K562 (cell line): ENCODE measurements around the gene NINL. TPM values are rescaled to one million over a fixed set of nuclear protein-coding genes. Genes with fewer than 3 reads are reported as not detected.

Source experiments
- ATAC-seq: fragments of 200-7000 bp; cut with Tn5 transposase; 3 replicates; pipeline ENCODE4 v1.9.1; 2020; ENCODE audit warnings: moderate library complexity
- BruUV-seq: library from RNA; stranded (reverse); fragments of 400-500 nt; replicated peaks from 2 replicates; lab custom pipeline; 2021; lab: Mats Ljungman, UMichigan
- CTCF ChIA-PET: fragments of 300-600 bp; formaldehyde crosslinking; extraction: SDS; loops from one replicate; lab custom pipeline; 2021; ENCODE audit warnings: low intra/inter-chr PET ratio; lab: Yijun Ruan, JAX
- POLR2A ChIA-PET: fragments of 300-600, 350-650 bp; sonication (Branson Sonifier 250); formaldehyde crosslinking; extraction: SDS; loops from one replicate; lab custom pipeline; 2021; ENCODE audit warnings: antibody characterized with exemption, inconsistent platforms; lab: Yijun Ruan, JAX
- DNase-seq, 4 experiments: peaks; one replicate each; pipeline versions ENCODE4 v3.0.0 to v3.0.0-alpha.2; 2011 to 2018; ENCODE audit warnings: low spot score in 3 of 4, mixed read lengths in 3 of 4; ENCODE audit errors: extremely low read depth in 1 of 4
- FAIRE-seq: peaks from 2 replicates; lab custom pipeline; 2011; peaks lifted over from hg19 to GRCh38; lab: Jason Lieb, UNC
- H2AFZ ChIP-seq: 2 replicates; pipeline ENCODE4 v1.6.0; 2011; ENCODE audit warnings: low read depth, low read length, control low read depth, inconsistent platforms
- H3K27ac ChIP-seq: fragments of 200-600 bp; 3 replicates; pipeline ENCODE4 v1.8.0; 2011; ENCODE audit warnings: low read depth, mild to moderate bottlenecking, control low read depth, inconsistent platforms, low read length, moderate library complexity, mixed read lengths; ENCODE audit errors: extremely low read depth
- H3K27me3 ChIP-seq, 2 experiments: fragments of 300-600 bp in 1 of 2; 2 replicates in 1 of 2; 3 replicates in 1 of 2; pipeline versions ENCODE4 v1.6.0 to v1.8.0; 2011; ENCODE audit warnings: inconsistent platforms in 2 of 2, low read length in 2 of 2, mild to moderate bottlenecking in 1 of 2, mixed read lengths in 1 of 2, moderate library complexity in 1 of 2; ENCODE audit not compliant: control insufficient read depth in 2 of 2, insufficient read depth in 2 of 2
- H3K36me3 ChIP-seq: fragments of 300-600 bp; 3 replicates; pipeline ENCODE4 v1.8.0; 2011; ENCODE audit warnings: mild to moderate bottlenecking, low read length, inconsistent platforms; ENCODE audit not compliant: control insufficient read depth, insufficient read depth
- H3K4me1 ChIP-seq, 2 experiments: fragments of 200-600 bp in 1 of 2; replicated peaks in 1 of 2; 2 replicates in 1 of 2; 3 replicates in 1 of 2; pipeline versions ENCODE4 v1.5.1 to v1.8.0; 2011; ENCODE audit warnings: inconsistent platforms in 2 of 2, low read length in 2 of 2, mild to moderate bottlenecking in 1 of 2, mixed read lengths in 1 of 2, moderate library complexity in 1 of 2; ENCODE audit not compliant: control insufficient read depth in 2 of 2, insufficient read depth in 2 of 2
- H3K4me2 ChIP-seq: 2 replicates; pipeline ENCODE4 v1.6.1; 2011; ENCODE audit warnings: low read length, control low read depth, inconsistent platforms, mixed read lengths; ENCODE audit not compliant: insufficient read depth
- H3K4me3 ChIP-seq: fragments of 200-600 bp; sonication (generic), shearing (Covaris generic); 2 replicates; pipeline ENCODE4 v1.5.1; 2016; ENCODE audit warnings: control low read depth, inconsistent platforms
- H3K79me2 ChIP-seq: fragments of 200-600 bp; 3 replicates; pipeline ENCODE4 v1.8.0; 2011; ENCODE audit warnings: low read length, inconsistent platforms; ENCODE audit not compliant: control insufficient read depth, insufficient read depth
- H3K9ac ChIP-seq, 2 experiments: 2 replicates each; pipeline versions ENCODE4 v1.6.0 to v1.6.1; 2011; ENCODE audit warnings: low read depth in 2 of 2, low read length in 2 of 2, control low read depth in 1 of 2, inconsistent platforms in 1 of 2, mild to moderate bottlenecking in 1 of 2, mixed read lengths in 1 of 2; ENCODE audit not compliant: insufficient read depth in 1 of 2
- H3K9me1 ChIP-seq: one replicate; pipeline ENCODE4 v1.6.0; 2011; ENCODE audit warnings: inconsistent platforms, mild to moderate bottlenecking, low read length, moderate library complexity; ENCODE audit not compliant: control insufficient read depth, insufficient read depth
- H3K9me3 ChIP-seq: replicated peaks from 2 replicates; pipeline ENCODE4 v1.5.1; 2011; ENCODE audit warnings: low read depth, low read length, inconsistent platforms; ENCODE audit not compliant: control insufficient read depth, insufficient read depth
- H4K20me1 ChIP-seq: replicated peaks from 2 replicates; pipeline ENCODE4 v1.6.1; 2011; ENCODE audit warnings: low read length, inconsistent platforms, mixed read lengths; ENCODE audit not compliant: control insufficient read depth, insufficient read depth
- CBFA2T2 ChIP-seq: fragments of 450-650 bp; conservative IDR thresholded peaks from 2 replicates; pipeline ENCODE4 v1.6.1; 2017; ENCODE audit warnings: mild to moderate bottlenecking
- FIP1L1 ChIP-seq: fragments of 200-400 bp; formaldehyde crosslinking; IDR thresholded peaks from 2 replicates; pipeline ENCODE4 v1.6.1; 2018; ENCODE audit warnings: mild to moderate bottlenecking, low read depth, low read length; ENCODE audit not compliant: poor library complexity, severe bottlenecking
- FOXJ2 ChIP-seq: fragments of 200-800 bp; sonication (Bioruptor generic); IDR thresholded peaks from 2 replicates; pipeline ENCODE4 v1.6.1; 2016; ENCODE audit warnings: missing genetic modification characterization, missing compliant biosample characterization
- POLR3G ChIP-seq: IDR thresholded peaks from 2 replicates; pipeline ENCODE4 v1.6.1; 2011; ENCODE audit not compliant: insufficient read length, insufficient replicate concordance; ENCODE audit errors: extremely low read depth
- RBFOX2 ChIP-seq: fragments of 200-400 bp; formaldehyde crosslinking; IDR thresholded peaks from 2 replicates; pipeline ENCODE4 v1.6.1; 2017; ENCODE audit warnings: low read depth, mild to moderate bottlenecking, low read length, moderate library complexity
- SMARCC2 ChIP-seq: fragments of 450-650 bp; IDR thresholded peaks from 2 replicates; pipeline ENCODE4 v1.6.1; 2017; ENCODE audit warnings: antibody characterized with exemption, moderate library complexity, mild to moderate bottlenecking, low read depth
- SP1 ChIP-seq: sonication (generic); formaldehyde crosslinking; IDR thresholded peaks from 2 replicates; pipeline ENCODE4 v1.8.1; 2022; ENCODE audit warnings: mild to moderate bottlenecking, missing genetic modification reagents
- TBL1XR1 ChIP-seq, 2 experiments: IDR thresholded peaks; 2 replicates each; pipeline ENCODE4 v1.6.1; 2012; ENCODE audit warnings: improper control_type of control experiment in 2 of 2, low read length in 2 of 2, mild to moderate bottlenecking in 1 of 2
- TRIM24 ChIP-seq, 2 experiments: fragments of 450-650 bp; IDR thresholded peaks; 2 replicates each; pipeline ENCODE4 v1.6.1; 2016
- ZBTB17 ChIP-seq: fragments of 450-650 bp; formaldehyde crosslinking; IDR thresholded peaks from 2 replicates; pipeline ENCODE4 v1.4.0; 2020; ENCODE audit warnings: mild to moderate bottlenecking
- ZKSCAN3 ChIP-seq: fragments of 250-450 bp; sonication (Bioruptor Pico); IDR thresholded peaks from 2 replicates; pipeline ENCODE4 v1.4.0; 2020
- ZNF184 ChIP-seq: sonication (generic); formaldehyde crosslinking; IDR thresholded peaks from 2 replicates; pipeline ENCODE4 v1.5.0; 2020; ENCODE audit warnings: missing genetic modification reagents
- ZNF589 ChIP-seq: fragments of 200-800 bp; sonication (Bioruptor generic); IDR thresholded peaks from 2 replicates; pipeline ENCODE4 v1.6.1; 2016; ENCODE audit warnings: low read depth, missing genetic modification characterization, missing compliant biosample characterization
- ZSCAN32 ChIP-seq: fragments of 450-650 bp; formaldehyde crosslinking; IDR thresholded peaks from 2 replicates; pipeline ENCODE4 v1.4.0; 2020; ENCODE audit warnings: mild to moderate bottlenecking, moderate library complexity
- WGBS: fragments of 100-300 bp; shearing (Covaris generic); methylation state at CpG from one replicate; pipeline ENCODE4 v1.1.6; 2016; ENCODE audit warnings: low coverage, mixed read lengths; ENCODE audit not compliant: insufficient coverage; ENCODE audit errors: missing lambda C conversion rate; 5-methylcytosine and 5-hydroxymethylcytosine counted together
- in situ Hi-C: fragments of 300-500 bp; cut with MboI; formaldehyde crosslinking; loops from 4 replicates; pipeline ENCODE4 v1.15.0; 2018; ENCODE audit warnings: inconsistent platforms, mixed read lengths
- intact Hi-C: fragments of 100-400 bp; cut with micrococcal nuclease; formaldehyde crosslinking; loops from 2 replicates; pipeline ENCODE4 v1.14.2; 2022
- polyA plus RNA-seq, 8 experiments: library from polyadenylated mRNA; depleted of rRNA in 4 of 8; stranded (reverse) in 5 of 8; unstranded in 3 of 8; fragments of >200 nt; fragmentation: Nextera tagmentation in 2 of 8; fragmentation: Illumina TruSeq in 1 of 8; extraction: Ambion mirVana in 2 of 8; extraction: Trizol in 1 of 8; gene quantifications; 2 replicates each; pipeline versions ENCODE4 v1.2.1 to v1.2.3, GENCODE V29; 2011 to 2014; ENCODE audit warnings: inconsistent platforms in 1 of 8, missing spikeins in 1 of 8
- total RNA-seq, 7 experiments: library from RNA; depleted of rRNA in 6 of 7; stranded (reverse); fragments of >200 nt in 6 of 7; fragmentation: Illumina TruSeq in 2 of 7; extraction: Trizol in 2 of 7; gene quantifications; 2 replicates each; pipeline versions ENCODE4 v1.2.1 to v1.2.3, GENCODE V29; 2011 to 2021; ENCODE audit warnings: low replicate concordance in 1 of 7
- TF ChIP-seq, protein P1 (sequence below): fragments of 250-450 bp; sonication (Bioruptor Pico); IDR thresholded peaks from 2 replicates; pipeline ENCODE4 v1.4.0; 2020

NINL gene
- total and polyA plus RNA-seq, 9 of the 15 experiments (the other 6 are each of a cell fraction or from before 2014, with no cell fraction given): 0.03 to 0.22 (median 0.05) TPM; not detected in 5

- intact Hi-C loops (no loop called here), in situ Hi-C loops (no loop called here)
- Histone ChIP-seq H2AFZ (no peak overlapping the region), H3K27ac (no peak overlapping the region), H3K4me1 (no peaks in the 10 kb centered on the region; a peak in 1 of 5 replicates), H3K27me3 (peaks cover 18 to 65% of the 10 kb centered on the region in 2 experiments; a peak in 3 of 5 replicates), H3K79me2 (no peaks in the 10 kb centered on the region), H3K9ac (no peak overlapping the region), H3K4me2 (no peak overlapping the region), H3K4me3 (no peak overlapping the region), H4K20me1 (no peaks in the 10 kb centered on the region), H3K9me3 (no peaks in the 10 kb centered on the region), H3K9me1 (no peaks in the 10 kb centered on the region), H3K36me3 (no peaks in the 10 kb centered on the region)
- TF ChIP-seq RBFOX2: no peak
- TF ChIP-seq, protein P1, sequence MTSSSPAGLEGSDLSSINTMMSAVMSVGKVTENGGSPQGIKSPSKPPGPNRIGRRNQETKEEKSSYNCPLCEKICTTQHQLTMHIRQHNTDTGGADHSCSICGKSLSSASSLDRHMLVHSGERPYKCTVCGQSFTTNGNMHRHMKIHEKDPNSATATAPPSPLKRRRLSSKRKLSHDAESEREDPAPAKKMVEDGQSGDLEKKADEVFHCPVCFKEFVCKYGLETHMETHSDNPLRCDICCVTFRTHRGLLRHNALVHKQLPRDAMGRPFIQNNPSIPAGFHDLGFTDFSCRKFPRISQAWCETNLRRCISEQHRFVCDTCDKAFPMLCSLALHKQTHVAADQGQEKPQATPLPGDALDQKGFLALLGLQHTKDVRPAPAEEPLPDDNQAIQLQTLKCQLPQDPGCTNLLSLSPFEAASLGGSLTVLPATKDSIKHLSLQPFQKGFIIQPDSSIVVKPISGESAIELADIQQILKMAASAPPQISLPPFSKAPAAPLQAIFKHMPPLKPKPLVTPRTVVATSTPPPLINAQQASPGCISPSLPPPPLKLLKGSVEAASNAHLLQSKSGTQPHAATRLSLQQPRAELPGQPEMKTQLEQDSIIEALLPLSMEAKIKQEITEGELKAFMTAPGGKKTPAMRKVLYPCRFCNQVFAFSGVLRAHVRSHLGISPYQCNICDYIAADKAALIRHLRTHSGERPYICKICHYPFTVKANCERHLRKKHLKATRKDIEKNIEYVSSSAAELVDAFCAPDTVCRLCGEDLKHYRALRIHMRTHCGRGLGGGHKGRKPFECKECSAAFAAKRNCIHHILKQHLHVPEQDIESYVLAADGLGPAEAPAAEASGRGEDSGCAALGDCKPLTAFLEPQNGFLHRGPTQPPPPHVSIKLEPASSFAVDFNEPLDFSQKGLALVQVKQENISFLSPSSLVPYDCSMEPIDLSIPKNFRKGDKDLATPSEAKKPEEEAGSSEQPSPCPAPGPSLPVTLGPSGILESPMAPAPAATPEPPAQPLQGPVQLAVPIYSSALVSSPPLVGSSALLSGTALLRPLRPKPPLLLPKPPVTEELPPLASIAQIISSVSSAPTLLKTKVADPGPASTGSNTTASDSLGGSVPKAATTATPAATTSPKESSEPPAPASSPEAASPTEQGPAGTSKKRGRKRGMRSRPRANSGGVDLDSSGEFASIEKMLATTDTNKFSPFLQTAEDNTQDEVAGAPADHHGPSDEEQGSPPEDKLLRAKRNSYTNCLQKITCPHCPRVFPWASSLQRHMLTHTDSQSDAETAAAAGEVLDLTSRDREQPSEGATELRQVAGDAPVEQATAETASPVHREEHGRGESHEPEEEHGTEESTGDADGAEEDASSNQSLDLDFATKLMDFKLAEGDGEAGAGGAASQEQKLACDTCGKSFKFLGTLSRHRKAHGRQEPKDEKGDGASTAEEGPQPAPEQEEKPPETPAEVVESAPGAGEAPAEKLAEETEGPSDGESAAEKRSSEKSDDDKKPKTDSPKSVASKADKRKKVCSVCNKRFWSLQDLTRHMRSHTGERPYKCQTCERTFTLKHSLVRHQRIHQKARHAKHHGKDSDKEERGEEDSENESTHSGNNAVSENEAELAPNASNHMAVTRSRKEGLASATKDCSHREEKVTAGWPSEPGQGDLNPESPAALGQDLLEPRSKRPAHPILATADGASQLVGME (CRISPR knock-in tag): no peak
- no peak for TF ChIP-seq SP1 (CRISPR knock-in tag)
- no peak for TF ChIP-seq TRIM24 (IDR thresholded peaks at IDR 0.05)
- no peak for TF ChIP-seq TBL1XR1 (IDR thresholded peaks at IDR 0.05; ENCODE audit: low read length in 2 of 2)
- no peak for TF ChIP-seq ZKSCAN3 (CRISPR knock-in tag)
- no peak for TF ChIP-seq FOXJ2
- no peak for TF ChIP-seq ZNF184
- TF ChIP-seq FIP1L1: no peak
- no peak for TF ChIP-seq ZNF589 (CRISPR knock-in tag)
- no peak for TF ChIP-seq SMARCC2
- no peak for TF ChIP-seq POLR3G
- TF ChIP-seq CBFA2T2: no peak
- no peak for TF ChIP-seq ZBTB17
- TF ChIP-seq ZSCAN32 (CRISPR knock-in tag): no peak
- FAIRE-seq (no peak), DNase-seq (no peak), ATAC-seq (no peak)
- POLR2A ChIA-PET: no interaction called here
- CTCF ChIA-PET: no interaction called here
- no TSS peak for BruUV-seq
- 0% methylated on average over 10 of the region's 19 CpGs for WGBS
Measured at GRCh38 chr20:25460566-25461280, 124.6 kb downstream of the NINL start.
